Measurements from ENCODE around the gene CALHM6. TPM values are rescaled to one million over a fixed set of nuclear protein-coding genes. Genes with fewer than 3 reads are reported as not detected.
"Not testable (repeated sequence)": the region's sequence is repeated elsewhere in the genome, so short reads cannot be mapped to it uniquely, and the experiment has no call there.

CALHM6 gene
- total RNA-seq, 1 donor, result not detected

- DNase-seq (ENCODE audit: low read depth), result no peak
- no peak for TF ChIP-seq CTCF (IDR thresholded peaks at IDR 0.05; ENCODE audit: insufficient read depth, low read depth, low read length)
- H3K4me3 ChIP-seq (ENCODE audit: low read depth, low read length), result no peak overlapping the region
Measured at GRCh38 chr6:116483616-116484015, 22.4 kb downstream of the CALHM6 start.

DNA sequence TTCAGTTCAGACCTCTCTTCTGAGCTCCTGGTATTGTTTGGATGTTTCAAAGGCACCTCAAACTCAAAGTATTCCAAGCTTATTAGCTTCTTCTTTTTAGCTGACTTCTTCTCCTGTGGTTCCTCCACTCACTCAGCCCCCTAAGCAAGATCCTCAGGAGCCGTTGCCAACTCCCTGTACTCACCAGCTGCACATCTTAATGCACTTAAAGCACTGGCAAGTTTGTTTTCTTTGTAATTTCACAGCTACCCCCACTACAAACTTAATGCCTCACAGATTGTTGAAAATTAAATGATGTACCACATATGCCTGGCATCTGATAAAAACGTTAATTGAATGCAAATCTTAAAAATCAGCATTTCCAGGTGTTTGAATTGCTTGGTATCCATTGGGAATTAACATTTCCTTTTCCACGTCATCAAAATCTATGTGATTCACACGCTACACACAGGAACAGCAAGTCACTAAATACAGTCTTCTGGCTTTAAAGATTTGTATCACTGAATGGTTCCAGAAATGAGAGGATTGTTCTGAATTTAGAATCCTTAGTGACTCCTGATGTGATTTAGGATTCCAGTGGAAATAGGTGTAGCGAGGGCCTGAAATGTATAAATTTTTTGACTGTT is 24.5 kb downstream of the CALHM6 start:
- no peak for DNase-seq (ENCODE audit: low read depth)
- no peak overlapping the region for H3K4me3 ChIP-seq (ENCODE audit: low read depth, low read length)
- TF ChIP-seq CTCF (IDR thresholded peaks at IDR 0.05; ENCODE audit: insufficient read depth, low read depth, low read length), result no peak

DNA sequence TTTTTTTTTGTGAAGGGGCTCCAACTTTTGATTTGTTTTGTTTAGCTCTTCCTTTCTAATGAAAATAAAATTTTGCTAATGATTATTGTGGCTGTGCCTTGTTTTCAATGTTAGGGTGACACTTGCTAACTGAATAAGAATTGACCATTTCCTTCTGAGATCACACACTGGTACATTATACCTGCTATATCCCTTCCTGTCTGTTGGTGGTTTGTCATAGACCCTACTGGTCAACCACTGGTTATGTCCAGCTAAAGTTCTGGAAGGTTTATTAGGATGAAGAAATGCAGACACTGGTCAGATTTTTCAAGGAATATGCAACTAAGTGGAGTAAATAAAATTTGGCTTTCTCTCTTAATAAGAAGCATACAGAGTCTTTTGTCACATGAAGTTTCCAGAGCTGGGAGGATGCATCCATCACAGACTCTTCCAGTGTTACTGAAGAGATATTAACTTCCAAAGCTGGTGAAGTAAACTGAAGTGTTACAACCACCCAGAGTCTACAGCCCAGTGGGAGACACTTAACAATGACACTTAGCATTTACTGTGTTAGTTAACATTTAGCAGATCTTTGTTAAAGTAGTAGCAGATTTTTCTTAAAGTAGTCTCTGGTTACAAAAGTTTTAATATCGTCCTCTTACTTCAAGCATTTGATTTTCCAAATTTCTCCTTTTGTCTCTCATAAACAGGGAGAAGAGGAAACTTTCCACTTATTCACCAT is 30.6 kb downstream of the CALHM6 start:
- no peak for TF ChIP-seq CTCF (IDR thresholded peaks at IDR 0.05; ENCODE audit: insufficient read depth, low read depth, low read length)
- no peak overlapping the region for H3K4me3 ChIP-seq (ENCODE audit: low read depth, low read length)
- DNase-seq (ENCODE audit: low read depth), result no peak

DNA sequence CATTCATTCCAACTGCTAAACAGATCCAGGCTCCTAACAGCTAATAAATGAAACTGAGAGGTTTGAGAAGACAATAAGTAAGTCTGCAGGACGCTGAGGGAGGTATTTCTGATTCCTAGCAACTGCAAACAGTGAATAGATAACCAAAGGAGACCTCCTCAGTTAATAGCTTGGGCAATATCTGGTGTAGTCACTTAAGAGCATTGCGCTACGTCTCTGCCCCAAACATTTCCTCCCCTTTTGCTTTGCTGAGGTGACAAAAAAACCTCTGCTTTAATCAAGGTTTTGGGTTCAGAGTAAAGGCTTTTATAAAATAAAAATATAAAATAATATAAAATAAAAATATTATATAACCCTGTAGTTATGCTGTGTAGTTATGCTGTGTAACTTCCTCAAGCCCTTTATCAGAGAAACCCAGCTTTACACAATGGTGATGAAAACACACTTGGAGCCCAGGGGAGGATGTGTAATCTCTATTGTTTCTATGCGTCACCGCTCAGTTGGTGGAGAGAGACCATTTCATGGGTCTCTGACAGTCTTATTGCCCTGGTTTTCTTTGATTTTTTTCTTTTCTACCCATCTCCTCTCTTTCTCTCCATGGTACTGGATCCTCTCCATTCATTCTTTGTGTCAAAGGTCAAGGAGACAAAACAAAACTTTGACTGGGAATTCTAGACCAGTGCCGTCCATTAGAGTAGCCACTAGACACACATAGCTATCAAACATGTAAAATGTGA is 31.3 kb downstream of the CALHM6 start:
- DNase-seq (ENCODE audit: low read depth), result no peak
- H3K4me3 ChIP-seq (ENCODE audit: low read depth, low read length), result no peak overlapping the region
- no peak for TF ChIP-seq CTCF (IDR thresholded peaks at IDR 0.05; ENCODE audit: insufficient read depth, low read depth, low read length)

GRCh38 chr6:116495161-116495560 is 34.0 kb downstream of the CALHM6 start:
- DNase-seq (ENCODE audit: low read depth); H3K4me3 ChIP-seq (ENCODE audit: low read depth, low read length): not testable (repeated sequence)

DNA sequence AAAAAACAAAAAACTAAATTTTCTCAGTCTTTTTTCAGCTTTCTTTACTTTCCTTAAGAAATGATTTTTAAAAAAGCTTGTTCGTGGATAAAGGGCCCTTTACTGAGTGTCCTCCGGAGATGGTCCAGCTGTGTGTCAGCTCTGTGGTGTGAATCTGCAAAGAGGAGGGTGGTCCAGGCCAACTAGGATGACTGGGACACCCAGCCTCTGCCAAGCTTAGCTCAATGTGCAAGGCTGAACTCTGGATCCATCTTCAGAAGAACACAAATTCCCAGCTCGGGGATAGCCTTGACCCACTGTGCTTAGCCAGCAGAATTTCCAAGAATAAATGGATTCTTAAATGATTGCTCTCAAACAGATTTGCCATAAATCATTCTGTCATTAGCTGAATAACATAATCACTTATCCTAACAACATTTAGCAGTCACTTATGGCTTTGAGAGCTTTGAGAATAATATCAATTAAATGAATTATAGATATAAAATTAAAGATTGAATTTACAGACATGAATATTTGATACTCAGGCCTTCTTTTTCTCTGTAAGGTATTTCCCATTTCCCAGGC is 36.0 kb downstream of the CALHM6 start:
- no peak for DNase-seq (ENCODE audit: low read depth)
- TF ChIP-seq CTCF (IDR thresholded peaks at IDR 0.05; ENCODE audit: insufficient read depth, low read depth, low read length), result no peak
- H3K4me3 ChIP-seq (ENCODE audit: low read depth, low read length), result no peak overlapping the region

DNA sequence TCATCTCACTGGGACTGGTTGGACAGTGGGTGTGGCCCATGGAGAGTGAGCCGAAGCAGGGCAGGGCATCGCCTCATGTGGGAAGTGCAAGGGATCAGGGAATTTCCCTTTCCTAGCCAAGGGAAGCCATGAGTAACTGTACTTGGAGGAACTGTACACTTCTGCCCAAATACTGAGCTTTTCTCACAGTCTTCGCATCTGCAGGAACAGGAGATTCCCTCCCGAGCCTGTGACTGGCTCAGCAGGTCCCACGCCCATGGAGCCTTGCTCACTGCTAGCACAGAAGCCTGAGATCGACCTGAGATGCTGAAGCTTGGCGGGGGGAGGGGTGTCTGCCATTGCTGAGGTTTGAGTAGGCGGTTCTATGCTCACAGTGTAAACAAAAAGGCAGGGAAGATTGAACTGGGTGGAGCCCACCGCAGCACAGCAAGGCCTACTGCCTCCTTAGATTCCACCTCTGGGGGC is 39.8 kb downstream of the CALHM6 start:
- no peak overlapping the region for H3K4me3 ChIP-seq (ENCODE audit: low read depth, low read length)
- TF ChIP-seq CTCF (IDR thresholded peaks at IDR 0.05; ENCODE audit: insufficient read depth, low read depth, low read length), result no peak
- DNase-seq (ENCODE audit: low read depth), result peak; percentile 6
